ENCODE measurements around the gene FBXL7.

Gene FBXL7

DNA sequence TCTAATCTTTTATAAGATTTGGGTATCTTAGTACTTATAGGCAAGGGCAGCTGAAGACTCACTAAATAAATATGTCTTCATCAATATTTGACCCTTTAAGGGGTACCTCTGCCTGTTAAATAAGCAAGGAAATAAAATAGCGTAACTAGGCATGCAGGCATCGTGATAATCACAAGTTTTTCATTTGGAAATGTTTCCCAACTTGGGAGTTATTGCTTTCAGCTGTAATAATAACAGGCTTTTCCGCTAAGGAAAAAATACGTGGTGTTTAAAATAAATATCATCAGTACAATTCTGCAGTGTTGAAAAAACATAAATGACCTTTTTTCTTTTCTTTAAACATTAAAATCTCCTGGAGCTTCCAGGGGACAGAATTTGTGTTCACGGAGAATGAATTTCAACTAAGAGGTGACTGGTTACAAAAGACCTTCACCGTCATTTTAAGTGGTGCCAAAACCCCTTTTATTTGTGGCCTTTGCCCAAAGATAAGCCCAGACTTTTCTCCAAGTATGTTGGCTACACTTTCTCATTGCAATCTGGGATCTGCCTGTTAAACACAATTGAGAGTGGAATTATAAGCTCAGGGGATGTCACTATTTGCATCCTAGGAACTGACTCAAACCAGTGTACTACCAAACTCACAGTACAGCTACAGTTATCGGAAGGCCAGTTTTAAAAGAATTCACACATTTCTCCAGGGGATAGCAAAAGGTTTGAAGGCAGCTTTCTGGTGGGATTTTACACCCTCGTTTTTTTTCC lies 218.6 kb downstream of the FBXL7 start:
- DNase-seq, result no peak
- Histone ChIP-seq H2AK5ac (ENCODE audit: low read length) (no peak overlapping the region), H3K79me2 (ENCODE audit: control insufficient read depth, insufficient read depth, low read length, poor library complexity) (no peaks in the 10 kb centered on the region), H3K36me3 (ENCODE audit: control insufficient read depth in 1 of 2, insufficient read depth in 2 of 2, low read length in 2 of 2) (no peaks in the 10 kb centered on the region), H3K23ac (ENCODE audit: low read length) (no peak overlapping the region), H2BK12ac (ENCODE audit: low read length) (no peak overlapping the region), H3K9ac (ENCODE audit: low read length) (no peak overlapping the region), H3K27me3 (ENCODE audit: insufficient read depth, low read length) (no peaks in the 10 kb centered on the region), H4K12ac (ENCODE audit: low read depth, low read length) (no peak overlapping the region), H3K4me2 (ENCODE audit: low read length) (no peak overlapping the region), H3K4me1 (ENCODE audit: control insufficient read depth in 1 of 2, insufficient read depth in 2 of 2, low read length in 2 of 2) (no peaks in the 10 kb centered on the region), H3K14ac (ENCODE audit: low read length) (no peak overlapping the region), H3K79me1 (ENCODE audit: low read length) (no peaks in the 10 kb centered on the region), H3K9me3 (ENCODE audit: insufficient read depth, low read depth, low read length) (no peaks in the 10 kb centered on the region), H3K18ac (ENCODE audit: low read length) (no peak overlapping the region), H3K4me3 (ENCODE audit: low read depth, low read length) (no peak overlapping the region), H4K8ac (ENCODE audit: low read depth, low read length) (no peak overlapping the region), H2BK120ac (ENCODE audit: insufficient read depth, low read length, poor library complexity) (no peak overlapping the region), H3K4ac (ENCODE audit: low read depth, low read length) (no peak overlapping the region), H2AFZ (ENCODE audit: insufficient read depth, low read length, poor library complexity) (no peak overlapping the region), H4K91ac (ENCODE audit: low read depth, low read length) (no peak overlapping the region), H2BK5ac (ENCODE audit: low read depth, low read length, poor library complexity) (no peak overlapping the region), H3K27ac (ENCODE audit: low read depth, low read length) (no peak overlapping the region)
- WGBS (ENCODE audit: extremely low coverage, insufficient coverage, insufficient read length), result no CpG with 5 or more reads among the region's 8 CpGs

DNA sequence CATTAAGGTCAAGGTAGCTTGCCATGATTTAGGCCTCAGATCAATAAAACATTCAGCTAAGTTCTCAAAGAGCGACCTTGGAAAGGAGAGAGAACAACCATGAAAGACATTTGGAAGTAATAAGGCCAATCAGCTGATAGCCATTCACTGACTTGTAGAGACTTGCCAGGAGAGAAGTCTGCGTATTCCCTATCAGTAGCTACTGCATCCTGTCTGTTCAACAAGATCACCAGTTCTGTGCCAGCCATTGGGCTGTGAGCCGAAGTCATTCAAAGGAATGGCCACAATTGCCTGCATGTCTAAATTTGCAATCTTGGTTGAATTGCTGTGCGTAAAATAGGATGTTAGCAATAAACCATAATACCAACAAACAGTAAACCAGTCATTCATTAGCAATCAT lies 219.8 kb downstream of the FBXL7 start:
- Histone ChIP-seq H2AK5ac (ENCODE audit: low read length) (no peak overlapping the region), H3K4ac (ENCODE audit: low read depth, low read length) (no peak overlapping the region)

DNA sequence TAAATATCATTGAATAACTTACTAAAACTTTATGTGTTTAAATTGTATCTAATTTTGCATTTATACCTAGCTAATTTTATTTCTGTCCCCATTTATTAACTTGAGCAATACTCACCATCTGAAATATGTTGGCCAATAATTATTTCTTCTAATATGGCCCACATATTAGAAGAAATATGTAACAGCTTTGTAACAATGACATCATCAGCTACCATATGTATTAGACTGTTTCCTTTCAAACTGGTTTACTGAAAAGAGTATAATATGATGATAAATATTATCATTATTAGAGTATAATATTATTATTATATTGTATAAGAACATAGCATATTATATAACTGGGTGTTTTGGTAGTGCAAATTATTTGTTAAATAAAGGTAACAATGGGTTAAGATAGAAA lies 220.5 kb downstream of the FBXL7 start:
- no peak overlapping the region for H3K4ac ChIP-seq (ENCODE audit: low read depth, low read length)
- H3K14ac ChIP-seq (ENCODE audit: low read length), result no peak overlapping the region
- H3K79me2 ChIP-seq (ENCODE audit: control insufficient read depth, insufficient read depth, low read length, poor library complexity), result no peaks in the 10 kb centered on the region
- H2BK5ac ChIP-seq (ENCODE audit: low read depth, low read length, poor library complexity), result no peak overlapping the region
- H2AFZ ChIP-seq (ENCODE audit: insufficient read depth, low read length, poor library complexity), result no peak overlapping the region
- H3K79me1 ChIP-seq (ENCODE audit: low read length), result no peaks in the 10 kb centered on the region
- H2BK120ac ChIP-seq (ENCODE audit: insufficient read depth, low read length, poor library complexity), result no peak overlapping the region
- no peak overlapping the region for H3K27ac ChIP-seq (ENCODE audit: low read depth, low read length)
- H3K4me2 ChIP-seq (ENCODE audit: low read length), result no peak overlapping the region
- no peak overlapping the region for H3K4me3 ChIP-seq (ENCODE audit: low read depth, low read length)
- no peaks in the 10 kb centered on the region for H3K4me1 ChIP-seq (ENCODE audit: control insufficient read depth in 1 of 2, insufficient read depth in 2 of 2, low read length in 2 of 2)
- H3K27me3 ChIP-seq (ENCODE audit: insufficient read depth, low read length), result no peaks in the 10 kb centered on the region
- no peaks in the 10 kb centered on the region for H3K9me3 ChIP-seq (ENCODE audit: insufficient read depth, low read depth, low read length)
- DNase-seq, result no peak
- no peak overlapping the region for H3K18ac ChIP-seq (ENCODE audit: low read length)
- no peak overlapping the region for H3K9ac ChIP-seq (ENCODE audit: low read length)
- no peak overlapping the region for H3K23ac ChIP-seq (ENCODE audit: low read length)
- H3K36me3 ChIP-seq (ENCODE audit: control insufficient read depth in 1 of 2, insufficient read depth in 2 of 2, low read length in 2 of 2), result no peaks in the 10 kb centered on the region
- no peak overlapping the region for H4K91ac ChIP-seq (ENCODE audit: low read depth, low read length)
- no peak overlapping the region for H2BK12ac ChIP-seq (ENCODE audit: low read length)
- no peak overlapping the region for H2AK5ac ChIP-seq (ENCODE audit: low read length)
- no peak overlapping the region for H4K12ac ChIP-seq (ENCODE audit: low read depth, low read length)
- H4K8ac ChIP-seq (ENCODE audit: low read depth, low read length), result no peak overlapping the region

More for the DNA sequence above, 219.8 kb downstream of the FBXL7 start:
- no peak for DNase-seq
- Histone ChIP-seq H2AFZ (ENCODE audit: insufficient read depth, low read length, poor library complexity) (no peak overlapping the region), H3K18ac (ENCODE audit: low read length) (no peak overlapping the region), H4K8ac (ENCODE audit: low read depth, low read length) (no peak overlapping the region), H2BK120ac (ENCODE audit: insufficient read depth, low read length, poor library complexity) (no peak overlapping the region), H4K12ac (ENCODE audit: low read depth, low read length) (no peak overlapping the region), H3K79me1 (ENCODE audit: low read length) (no peaks in the 10 kb centered on the region), H3K9me3 (ENCODE audit: insufficient read depth, low read depth, low read length) (no peaks in the 10 kb centered on the region), H3K27me3 (ENCODE audit: insufficient read depth, low read length) (no peaks in the 10 kb centered on the region), H3K4me2 (ENCODE audit: low read length) (no peak overlapping the region), H3K36me3 (ENCODE audit: control insufficient read depth in 1 of 2, insufficient read depth in 2 of 2, low read length in 2 of 2) (no peaks in the 10 kb centered on the region), H3K4me3 (ENCODE audit: low read depth, low read length) (no peak overlapping the region), H3K9ac (ENCODE audit: low read length) (no peak overlapping the region), H3K23ac (ENCODE audit: low read length) (no peak overlapping the region), H2BK5ac (ENCODE audit: low read depth, low read length, poor library complexity) (no peak overlapping the region), H4K91ac (ENCODE audit: low read depth, low read length) (no peak overlapping the region), H3K4me1 (ENCODE audit: control insufficient read depth in 1 of 2, insufficient read depth in 2 of 2, low read length in 2 of 2) (no peaks in the 10 kb centered on the region), H2BK12ac (ENCODE audit: low read length) (no peak overlapping the region), H3K27ac (ENCODE audit: low read depth, low read length) (no peak overlapping the region), H3K14ac (ENCODE audit: low read length) (no peak overlapping the region), H3K79me2 (ENCODE audit: control insufficient read depth, insufficient read depth, low read length, poor library complexity) (no peaks in the 10 kb centered on the region)
- no CpG with 5 or more reads among the region's 4 CpGs for WGBS (ENCODE audit: extremely low coverage, insufficient coverage, insufficient read length)

DNA sequence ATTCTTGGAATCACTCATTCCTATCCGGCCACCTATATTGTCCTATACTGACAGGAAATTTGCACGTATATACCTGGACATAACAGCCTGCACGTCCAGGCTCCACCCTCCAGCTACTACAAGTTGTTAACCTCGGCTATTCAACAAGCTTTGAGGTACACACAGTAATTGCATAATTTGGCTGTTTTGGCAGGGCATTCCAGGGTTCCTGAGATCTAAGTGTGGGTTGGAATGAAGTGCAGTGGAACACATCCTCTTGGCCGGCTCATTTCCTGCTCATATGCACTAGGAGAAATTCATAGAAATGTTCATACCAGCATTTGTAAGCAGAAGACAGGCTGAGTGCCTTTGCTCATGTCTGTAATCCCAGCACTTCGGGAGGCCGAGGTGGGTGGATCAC lies 222.3 kb downstream of the FBXL7 start:
- Histone ChIP-seq H3K79me2 (ENCODE audit: control insufficient read depth, insufficient read depth, low read length, poor library complexity) (no peaks in the 10 kb centered on the region), H3K9ac (ENCODE audit: low read length) (no peak overlapping the region), H2AK5ac (ENCODE audit: low read length) (no peak overlapping the region), H2AFZ (ENCODE audit: insufficient read depth, low read length, poor library complexity) (no peak overlapping the region), H4K91ac (ENCODE audit: low read depth, low read length) (no peak overlapping the region), H3K4me2 (ENCODE audit: low read length) (no peak overlapping the region), H3K14ac (ENCODE audit: low read length) (no peak overlapping the region), H4K8ac (ENCODE audit: low read depth, low read length) (no peak overlapping the region), H3K4ac (ENCODE audit: low read depth, low read length) (no peak overlapping the region), H3K4me1 (ENCODE audit: control insufficient read depth in 1 of 2, insufficient read depth in 2 of 2, low read length in 2 of 2) (no peaks in the 10 kb centered on the region), H4K12ac (ENCODE audit: low read depth, low read length) (no peak overlapping the region), H3K9me3 (ENCODE audit: insufficient read depth, low read depth, low read length) (no peaks in the 10 kb centered on the region), H2BK120ac (ENCODE audit: insufficient read depth, low read length, poor library complexity) (no peak overlapping the region), H3K27me3 (ENCODE audit: insufficient read depth, low read length) (no peaks in the 10 kb centered on the region), H3K4me3 (ENCODE audit: low read depth, low read length) (no peak overlapping the region), H3K18ac (ENCODE audit: low read length) (no peak overlapping the region), H3K79me1 (ENCODE audit: low read length) (no peaks in the 10 kb centered on the region), H2BK5ac (ENCODE audit: low read depth, low read length, poor library complexity) (no peak overlapping the region), H3K27ac (ENCODE audit: low read depth, low read length) (no peak overlapping the region), H3K23ac (ENCODE audit: low read length) (no peak overlapping the region), H3K36me3 (ENCODE audit: control insufficient read depth in 1 of 2, insufficient read depth in 2 of 2, low read length in 2 of 2) (no peaks in the 10 kb centered on the region), H2BK12ac (ENCODE audit: low read length) (no peak overlapping the region)
- DNase-seq, result no peak
- no CpG with 5 or more reads among the region's 7 CpGs for WGBS (ENCODE audit: extremely low coverage, insufficient coverage, insufficient read length)
